ENCODE measurements around the gene GGA2.

- TF ChIP-seq CTCF (IDR thresholded peaks at IDR 0.05; ENCODE audit: insufficient read depth, low read length, poor library complexity, severe bottlenecking) (peak; percentile 97), EZH2phosphoT487 (conservative IDR thresholded peaks at IDR 0.05; ENCODE audit: low read length) (no peak)
These were observed 74.8 kb downstream of the GGA2 start for GRCh38 chr16:23435500-23435899.

Measured in SU-DHL-6 (cell line).